Right cardiac atrium (tissue), 5 donors: ENCODE measurements around the gene SLC1A2. TPM values are rescaled to one million over a fixed set of nuclear protein-coding genes. Genes with fewer than 3 reads are reported as not detected.

Experiments used
- ATAC-seq, 2 donors: fragments of 200-7000 bp; cut with Tn5 transposase; one replicate each; pipeline versions ENCODE4 v1.8.0 to v1.9.1; 2020; ENCODE audit warnings: moderate library complexity in 2 of 2, mild to moderate bottlenecking in 1 of 2
- DNase-seq, 3 donors: peaks; one replicate each; pipeline ENCODE4 v3.0.0-alpha.2; 2020
- H3K27ac ChIP-seq: one replicate; pipeline ENCODE4 v1.5.1; 2013; ENCODE audit warnings: mild to moderate bottlenecking, low read length, control low read depth, moderate library complexity
- H3K27me3 ChIP-seq: one replicate; pipeline ENCODE4 v1.6.1; 2013; ENCODE audit not compliant: control insufficient read depth, insufficient read depth
- H3K4me1 ChIP-seq: one replicate; pipeline ENCODE4 v1.6.1; 2013; ENCODE audit warnings: low read length; ENCODE audit not compliant: control insufficient read depth, insufficient read depth
- H3K4me3 ChIP-seq: one replicate; pipeline ENCODE4 v1.5.1; 2013; ENCODE audit warnings: low read length, control low read depth
- H3K9me3 ChIP-seq: one replicate; pipeline ENCODE4 v1.6.1; 2013; ENCODE audit warnings: low read length; ENCODE audit not compliant: control insufficient read depth
- WGBS: extraction: QIAGEN DNeasy Blood & Tissue Kit; methylation state at CpG from one replicate; pipeline ENCODE4 v1.1.7; 2013; 5-methylcytosine and 5-hydroxymethylcytosine counted together
- intact Hi-C, 4 donors: fragments of 100-400 bp; cut with DNase I; formaldehyde crosslinking; loops; one replicate each; pipeline versions ENCODE4 v1.11.0 to v1.14.0; 2022 to 2023
- polyA plus RNA-seq: library from polyadenylated mRNA; stranded (reverse); fragments of 200-250 nt; gene quantifications from one replicate; pipeline ENCODE4 v1.2.3, GENCODE V29; 2013
- total RNA-seq, 4 donors: library from RNA; stranded (reverse); fragmentation: NEBNext Ultra II Directional; extraction: Animal tissue kit (Norgen Biotek cat#: 25700); gene quantifications; one replicate each; pipeline ENCODE4 v1.2.1, GENCODE V29; 2021
- donor health status: healthy with polysubstance abuse.
- donor health status: DM: no; HTN: yes; CAD: no.
- donor health status: DM: no; HTN: no; CAD: no.
- donor health status: DM: no; HTN: yes; CAD: no; lungs with severe emphysema.
- donor health status: DM: yes; HTN: yes; CAD: no.

Gene SLC1A2
- total and polyA plus RNA-seq, 5 donors: 0.54 to 2.3 (median 1.3) TPM

DNA sequence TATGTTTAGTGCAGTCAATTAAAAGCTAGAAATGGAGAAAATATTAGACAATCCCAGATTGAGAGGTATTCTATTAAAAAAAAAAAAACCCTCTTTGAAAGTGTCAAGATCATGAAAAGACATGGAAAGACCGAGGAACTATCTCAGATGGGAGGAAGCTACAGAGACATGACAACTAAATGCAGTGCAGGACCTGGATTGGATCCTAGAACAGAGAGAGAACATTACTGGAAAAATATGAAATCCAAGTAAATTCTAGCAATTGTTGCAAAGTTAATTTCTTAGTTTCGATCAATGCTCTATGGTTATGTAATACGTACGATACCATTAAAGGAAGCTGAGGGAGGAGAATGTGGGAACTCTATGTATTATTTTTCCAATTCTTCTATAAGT is 43.2 kb downstream of the SLC1A2 start:
- H3K27ac ChIP-seq: no peak overlapping the region
- no peak for ATAC-seq
- no peak for DNase-seq
- H3K9me3 ChIP-seq: no peaks in the 10 kb centered on the region
- WGBS: 92% methylated on average over 4 of the region's 4 CpGs
- no peaks in the 10 kb centered on the region for H3K4me1 ChIP-seq
- H3K27me3 ChIP-seq: no peaks in the 10 kb centered on the region
- H3K4me3 ChIP-seq: no peak overlapping the region
- intact Hi-C loops: no loop called here

DNA sequence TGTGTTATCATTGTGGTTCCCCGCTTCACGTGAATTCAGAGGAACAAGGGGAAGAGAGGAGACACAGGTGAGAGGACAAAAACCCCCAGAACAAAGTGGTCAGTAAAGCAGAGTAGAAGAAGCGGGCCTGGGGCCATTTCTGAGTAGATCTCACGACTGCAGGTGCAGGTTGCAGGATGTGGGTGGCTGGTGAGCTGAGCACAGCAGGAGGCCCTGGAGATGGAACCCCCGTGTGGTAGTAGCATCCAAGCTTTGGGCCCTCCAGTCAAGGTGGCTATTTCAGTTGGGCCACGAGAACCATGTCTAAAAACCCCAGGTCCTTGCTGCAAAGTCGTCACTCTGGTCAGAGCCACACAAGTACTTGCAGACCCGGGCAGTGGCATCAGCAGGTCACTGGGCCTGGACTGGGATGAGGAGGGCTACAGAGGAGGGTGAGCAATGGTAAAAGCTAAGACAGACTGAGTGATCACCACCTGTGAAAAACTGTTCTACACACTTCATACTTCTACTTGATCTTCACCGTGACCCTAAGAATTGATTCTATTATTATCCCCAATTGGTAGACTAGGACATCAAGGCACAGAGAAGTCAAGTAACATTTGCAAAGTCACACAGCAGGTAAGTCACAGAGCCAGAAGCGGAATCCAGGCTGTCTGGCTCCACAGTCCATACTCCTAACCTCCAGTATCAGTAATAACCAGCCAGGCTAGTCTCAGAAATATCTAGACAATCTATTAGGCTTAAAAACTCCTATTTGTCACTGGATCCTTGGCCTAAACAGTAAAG is 43.8 kb downstream of the SLC1A2 start:
- no peaks in the 10 kb centered on the region for H3K27me3 ChIP-seq
- DNase-seq (no peak), ATAC-seq (no peak)
- no peak overlapping the region for H3K27ac ChIP-seq
- intact Hi-C loops: no loop called here
- H3K4me1 ChIP-seq: no peaks in the 10 kb centered on the region
- H3K9me3 ChIP-seq: no peaks in the 10 kb centered on the region
- no peak overlapping the region for H3K4me3 ChIP-seq
- 96% methylated on average over 10 of the region's 10 CpGs for WGBS

DNA sequence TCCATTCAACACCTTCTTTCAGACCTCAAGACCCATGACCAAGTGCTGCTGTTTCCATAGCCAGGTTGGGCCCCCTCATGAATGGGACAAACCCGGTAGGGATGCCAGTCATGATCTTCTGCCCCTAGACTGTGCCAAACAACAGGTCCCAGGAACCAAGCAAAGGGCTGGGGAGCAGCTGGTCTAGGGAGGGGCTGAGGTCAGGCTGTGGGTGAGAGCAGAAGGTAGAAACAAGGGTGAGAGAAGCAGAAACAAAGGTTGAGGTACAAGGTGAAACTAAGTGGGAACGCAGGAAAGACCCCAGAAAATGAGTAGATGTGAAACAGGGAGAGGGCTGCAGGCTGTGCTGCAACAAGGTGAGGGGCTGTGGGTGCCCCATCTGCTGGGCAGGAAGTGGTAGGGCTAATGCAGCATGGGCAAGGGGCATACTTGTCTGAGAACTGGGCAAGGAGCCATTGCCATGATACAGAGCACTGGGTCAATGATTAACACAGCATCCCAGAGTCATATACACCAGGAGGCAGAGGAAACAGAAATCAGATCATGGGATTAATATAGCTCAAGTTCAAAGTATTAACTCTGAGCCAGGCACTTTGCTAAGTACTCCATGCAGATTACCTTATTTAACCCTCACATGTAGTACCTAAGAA is 45.9 kb downstream of the SLC1A2 start:
- no peaks in the 10 kb centered on the region for H3K9me3 ChIP-seq
- H3K27me3 ChIP-seq: no peaks in the 10 kb centered on the region
- peaks cover 2% of the 10 kb centered on the region for H3K4me1 ChIP-seq
- ATAC-seq (peak in 1 of 2 donors; percentile 31), DNase-seq (no peak)
- intact Hi-C loops: no loop called here
- H3K4me3 ChIP-seq: no peak overlapping the region
- WGBS: 95% methylated on average over 2 of the region's 2 CpGs
- no peak overlapping the region for H3K27ac ChIP-seq

DNA sequence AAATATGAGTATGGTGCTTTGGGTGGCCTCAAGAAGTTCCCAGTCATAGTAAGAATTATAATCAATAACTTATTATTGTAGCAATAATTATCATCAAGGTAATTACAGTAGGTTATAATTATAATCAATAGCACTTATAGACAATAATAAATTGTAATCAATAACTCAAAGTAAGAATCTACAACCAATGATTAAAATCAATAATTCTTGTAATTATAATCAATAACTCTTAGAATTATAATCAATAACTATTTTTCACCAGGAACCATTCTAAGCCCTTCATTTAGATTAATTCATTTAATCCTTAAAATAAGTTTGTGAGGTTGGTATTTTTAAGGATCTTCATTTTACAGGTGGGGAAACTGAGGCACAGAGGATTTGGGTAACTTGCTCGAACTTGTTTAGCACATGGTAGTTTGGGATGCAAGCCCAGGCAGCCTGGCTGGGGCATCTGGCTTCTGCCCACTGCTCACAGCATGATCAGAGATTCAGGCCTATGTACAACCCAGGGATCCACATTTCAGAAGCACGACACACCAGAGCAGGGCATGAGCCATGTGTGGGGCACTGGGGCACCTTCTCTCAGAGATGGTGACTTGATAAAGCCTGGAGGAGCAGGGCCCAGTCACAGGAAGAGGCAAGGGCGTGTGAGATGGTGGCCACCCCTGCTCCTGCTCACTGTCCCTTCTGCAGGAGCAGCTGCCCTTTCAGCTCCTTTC is 46.6 kb downstream of the SLC1A2 start:
- no peak overlapping the region for H3K4me3 ChIP-seq
- no peaks in the 10 kb centered on the region for H3K27me3 ChIP-seq
- 92% methylated on average over 3 of the region's 3 CpGs for WGBS
- H3K4me1 ChIP-seq: peaks cover 2% of the 10 kb centered on the region
- H3K9me3 ChIP-seq: no peaks in the 10 kb centered on the region
- H3K27ac ChIP-seq: no peak overlapping the region
- no peak for DNase-seq
- peak in 1 of 2 donors; percentile 15 for ATAC-seq
- intact Hi-C loops: no loop called here

DNA sequence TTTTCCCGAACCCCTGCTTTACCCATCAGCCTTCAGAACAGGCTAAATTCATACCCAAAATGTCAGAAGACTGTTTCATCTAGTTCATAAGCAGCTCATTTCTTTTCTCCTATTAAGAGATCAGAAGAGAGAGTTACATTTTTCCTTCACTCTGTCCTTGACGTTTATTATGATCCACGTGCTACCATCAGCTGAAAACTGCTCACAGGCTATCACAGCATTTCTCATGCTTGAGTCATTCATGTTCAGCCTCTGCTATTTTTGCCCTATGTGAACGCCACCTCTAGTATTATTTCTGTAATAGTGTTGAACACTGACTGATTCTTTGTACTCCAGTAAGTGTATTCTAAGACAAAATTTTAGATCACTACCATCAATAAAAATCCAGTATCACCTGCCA is 51.9 kb downstream of the SLC1A2 start:
- ATAC-seq (peak in 1 of 2 donors; percentile 53), DNase-seq (no peak)
- Histone ChIP-seq H3K4me1 (peaks cover 9% of the 10 kb centered on the region), H3K4me3 (no peak overlapping the region), H3K27me3 (no peaks in the 10 kb centered on the region), H3K27ac (peak overlapping the region; percentile 50), H3K9me3 (no peaks in the 10 kb centered on the region)
- WGBS: 57% methylated on average over 4 of the region's 4 CpGs
- intact Hi-C loops: loop anchor here in 1 of 4 donors (10.0 kb wide), 1 partner anchor 153 kb away; no protein-coding TSS in a partner anchor

DNA sequence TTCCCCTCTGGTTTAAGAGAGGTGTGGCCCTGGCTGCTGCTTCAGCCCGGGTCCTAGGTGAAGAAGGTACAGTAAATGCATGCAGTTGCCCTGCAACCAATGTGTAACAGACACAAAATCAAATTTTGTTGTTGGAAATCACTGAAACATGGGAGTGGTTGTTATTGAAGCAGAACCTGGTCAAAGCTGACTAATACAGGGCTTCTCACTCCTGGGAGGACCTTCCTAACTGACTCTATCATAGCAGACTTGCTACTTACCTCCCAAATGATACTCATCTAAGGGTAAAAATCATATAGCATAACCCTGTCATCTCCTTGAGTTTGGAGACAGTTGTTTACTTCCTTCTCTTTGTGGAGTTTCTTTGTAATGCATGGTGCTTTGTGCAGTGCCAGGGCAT is 52.6 kb downstream of the SLC1A2 start:
- 91% methylated on average over 1 of the region's 1 CpG for WGBS
- H3K4me1 ChIP-seq: peaks cover 9% of the 10 kb centered on the region
- H3K27me3 ChIP-seq: no peaks in the 10 kb centered on the region
- peak overlapping the region; percentile 50 for H3K27ac ChIP-seq
- ATAC-seq (no peak), DNase-seq (no peak)
- no peak overlapping the region for H3K4me3 ChIP-seq
- no peaks in the 10 kb centered on the region for H3K9me3 ChIP-seq
- intact Hi-C loops: loop anchor here in 1 of 4 donors (10.0 kb wide), 1 partner anchor 152 kb away; no protein-coding TSS in a partner anchor

DNA sequence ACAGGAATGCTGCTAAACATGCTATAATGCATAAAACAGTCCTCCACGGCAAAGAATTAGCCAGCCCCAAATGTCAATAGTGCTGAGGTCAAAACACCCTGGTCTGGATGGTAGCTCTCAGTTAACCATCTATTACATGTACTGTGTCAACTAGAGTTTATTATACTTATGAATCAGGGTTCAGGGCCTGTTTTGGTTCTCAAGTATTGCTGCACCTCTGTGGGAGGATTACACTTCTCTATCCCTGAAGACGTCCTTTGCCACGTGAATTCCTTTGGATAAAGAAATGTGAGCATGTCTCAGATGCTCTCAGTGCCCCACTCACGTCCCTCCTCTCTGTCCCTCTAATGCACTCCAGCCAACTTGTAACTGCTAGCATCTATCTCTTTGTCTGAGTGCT is 53.4 kb downstream of the SLC1A2 start:
- DNase-seq (no peak), ATAC-seq (no peak)
- peaks cover 9% of the 10 kb centered on the region for H3K4me1 ChIP-seq
- no peak overlapping the region for H3K27ac ChIP-seq
- no peak overlapping the region for H3K4me3 ChIP-seq
- 90% methylated on average over 4 of the region's 4 CpGs for WGBS
- intact Hi-C loops: loop anchor here in 1 of 4 donors (10.0 kb wide), 1 partner anchor 151 kb away; no protein-coding TSS in a partner anchor
- H3K27me3 ChIP-seq: no peaks in the 10 kb centered on the region
- no peaks in the 10 kb centered on the region for H3K9me3 ChIP-seq

DNA sequence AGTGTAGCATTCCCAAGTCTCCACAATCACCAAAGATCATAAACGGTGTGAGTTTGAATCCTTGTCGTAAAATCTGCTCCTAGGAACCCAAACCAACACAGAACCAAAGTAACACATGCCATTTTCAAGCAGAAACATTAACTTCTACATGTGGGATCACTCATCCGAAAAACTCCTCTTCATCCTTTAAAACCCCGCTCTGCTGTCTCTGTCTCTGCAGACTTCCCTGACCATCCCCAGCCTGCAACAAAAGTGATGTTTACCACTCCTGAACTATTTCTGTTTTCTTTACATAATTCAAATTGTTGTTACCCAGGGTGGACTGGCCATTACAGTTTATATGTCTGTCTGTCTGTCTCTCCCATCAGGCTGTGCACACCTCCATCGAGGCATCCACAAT is 54.0 kb downstream of the SLC1A2 start:
- Histone ChIP-seq H3K27me3 (no peaks in the 10 kb centered on the region), H3K4me3 (no peak overlapping the region), H3K27ac (no peak overlapping the region), H3K9me3 (no peaks in the 10 kb centered on the region), H3K4me1 (peaks cover 9% of the 10 kb centered on the region)
- intact Hi-C loops: loop anchor here in 1 of 4 donors (10.0 kb wide), 1 partner anchor 151 kb away; no protein-coding TSS in a partner anchor
- ATAC-seq (no peak), DNase-seq (no peak)
- WGBS: 94% methylated on average over 5 of the region's 5 CpGs

DNA sequence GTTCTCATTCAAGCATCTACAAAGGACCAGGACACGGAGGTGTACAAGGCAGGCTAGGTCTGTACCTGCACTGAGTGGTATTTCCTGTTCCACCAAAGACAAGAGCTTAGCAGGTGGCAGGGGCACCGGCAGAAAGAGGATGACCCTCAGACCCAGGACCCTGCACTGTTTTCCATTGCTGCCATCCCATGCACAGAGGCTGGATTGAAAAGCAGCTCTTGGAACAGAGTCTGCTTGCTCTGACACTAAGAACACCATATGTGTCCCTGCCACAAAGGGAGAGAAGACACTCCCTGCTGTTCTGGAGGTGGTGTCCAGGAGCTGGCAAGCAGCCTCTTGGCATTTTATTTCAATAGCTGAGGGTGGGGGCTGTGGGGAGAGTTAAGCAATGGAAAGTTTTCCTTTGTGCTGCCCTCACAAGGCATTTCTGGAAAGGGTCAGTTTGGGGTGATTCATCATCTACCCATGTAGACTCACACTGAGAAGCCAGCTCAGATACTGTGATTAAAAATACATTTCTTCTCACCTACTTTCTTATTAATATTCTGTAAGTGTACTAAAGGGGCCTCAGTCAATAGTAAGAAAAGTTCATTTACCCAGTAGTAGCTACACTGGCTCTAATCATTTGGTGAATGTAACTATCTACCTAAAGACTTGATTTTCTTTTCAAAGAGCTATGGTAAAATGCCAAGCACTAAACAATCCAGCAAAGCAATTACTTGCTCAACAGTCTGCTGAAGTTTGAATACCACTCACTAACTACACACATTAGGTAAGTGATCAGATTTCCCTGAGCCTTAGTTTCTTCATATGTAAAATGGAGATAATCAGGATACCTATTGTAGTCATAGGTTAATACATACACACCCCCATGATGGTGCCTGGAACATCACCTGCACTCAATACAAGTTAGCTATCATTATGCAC is 55.2 kb downstream of the SLC1A2 start:
- peak; percentile 73 to 75 (median 75) for DNase-seq
- intact Hi-C loops: loop anchor here in 1 of 4 donors (10.0 kb wide), 1 partner anchor 149 kb away; no protein-coding TSS in a partner anchor
- ATAC-seq: peak; percentile 79 to 91
- Histone ChIP-seq H3K9me3 (no peaks in the 10 kb centered on the region), H3K27me3 (no peaks in the 10 kb centered on the region), H3K4me3 (no peak overlapping the region), H3K27ac (peak overlapping the region; percentile 70), H3K4me1 (peaks cover 12% of the 10 kb centered on the region)
- 66% methylated on average over 2 of the region's 2 CpGs for WGBS

DNA sequence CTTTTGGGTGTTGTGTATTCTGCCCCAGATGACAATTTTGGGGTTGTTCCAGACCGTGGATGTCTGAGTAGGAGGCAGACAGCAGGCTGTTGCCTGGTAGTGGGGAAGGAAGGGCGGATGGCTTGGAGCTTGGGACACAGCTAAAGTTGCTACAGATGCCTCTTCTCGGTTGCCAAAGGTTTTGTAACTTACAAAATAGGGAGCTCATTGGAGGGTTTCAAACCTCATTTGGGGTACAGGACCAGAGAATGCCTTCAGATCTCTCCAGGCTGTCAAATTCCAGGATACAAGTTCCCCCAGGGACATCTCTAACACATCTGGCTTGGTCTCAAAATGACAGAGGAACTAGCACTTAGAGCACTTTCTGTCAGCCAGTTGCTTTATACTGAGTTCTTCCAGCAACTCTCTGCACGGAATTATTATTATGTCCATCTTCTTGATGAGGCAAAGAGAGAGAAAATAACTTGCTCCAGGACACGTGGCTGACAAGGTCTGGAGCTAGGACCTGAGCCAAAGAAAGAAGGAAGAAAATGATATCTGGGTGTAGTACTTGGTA is 56.0 kb downstream of the SLC1A2 start:
- DNase-seq: peak; percentile 51 to 61 (median 60)
- intact Hi-C loops: loop anchor here in 1 of 4 donors (10.0 kb wide), 1 partner anchor 149 kb away; no protein-coding TSS in a partner anchor
- peaks cover 9% of the 10 kb centered on the region for H3K4me1 ChIP-seq

More for the DNA sequence above, 56.0 kb downstream of the SLC1A2 start:
- Histone ChIP-seq H3K9me3 (no peaks in the 10 kb centered on the region), H3K4me3 (no peak overlapping the region), H3K27ac (peak overlapping the region; percentile 70), H3K27me3 (no peaks in the 10 kb centered on the region)
- peak; percentile 44 to 58 for ATAC-seq
- WGBS: 35% methylated on average over 5 of the region's 5 CpGs
